Glutamatergic neuron (in vitro differentiated cells): Measurements from ENCODE around the gene HYI. TPM values are rescaled to one million over a fixed set of nuclear protein-coding genes. Genes with fewer than 3 reads are reported as not detected.
"Not testable (repeated sequence)": the region's sequence is repeated elsewhere in the genome, so short reads cannot be mapped to it uniquely, and the experiment has no call there.

Experiments used
- DNase-seq: peaks from one replicate; pipeline ENCODE4 v3.0.0; 2022
- H3K27ac Mint-ChIP-seq: one replicate; pipeline ENCODE4 v1.8.0; 2020; ENCODE audit warnings: mild to moderate bottlenecking, mixed read lengths, inconsistent platforms; ENCODE audit not compliant: unreplicated experiment
- H3K27me3 Mint-ChIP-seq: one replicate; pipeline ENCODE4 v1.8.0; 2020; ENCODE audit warnings: mild to moderate bottlenecking, moderate library complexity, mixed read lengths, inconsistent platforms; ENCODE audit not compliant: unreplicated experiment
- H3K36me3 Mint-ChIP-seq: one replicate; pipeline ENCODE4 v1.8.0; 2020; ENCODE audit warnings: mild to moderate bottlenecking, mixed read lengths, inconsistent platforms; ENCODE audit not compliant: unreplicated experiment
- H3K4me1 Mint-ChIP-seq: one replicate; pipeline ENCODE4 v1.8.0; 2020; ENCODE audit warnings: mild to moderate bottlenecking, low read depth, mixed read lengths, inconsistent platforms; ENCODE audit not compliant: unreplicated experiment
- H3K4me3 Mint-ChIP-seq: one replicate; pipeline ENCODE4 v1.8.0; 2020; ENCODE audit warnings: mild to moderate bottlenecking, mixed read lengths, inconsistent platforms; ENCODE audit not compliant: unreplicated experiment
- H3K9me3 Mint-ChIP-seq: one replicate; pipeline ENCODE4 v1.8.0; 2020; ENCODE audit warnings: mild to moderate bottlenecking, moderate library complexity, mixed read lengths, inconsistent platforms; ENCODE audit not compliant: unreplicated experiment
- CTCF ChIP-seq: fragments of 200-600 bp; sonication (generic); IDR thresholded peaks from one replicate; pipeline ENCODE4 v1.5.0; 2021; ENCODE audit not compliant: partially characterized antibody, unreplicated experiment
- total RNA-seq: library from RNA; stranded (reverse); fragmentation: NEBNext Ultra II Directional; extraction: Animal tissue kit (Norgen Biotek cat#: 25700); gene quantifications from one replicate; pipeline ENCODE4 v1.2.1, GENCODE V29; 2021; ENCODE audit not compliant: unreplicated experiment

The HYI gene
- total RNA-seq, 1 donor from 2014 or later = 18.7 TPM

GRCh38 chr1:43481491-43481890, 27.8 kb upstream of the HYI start:
- DNase-seq = no peak
- TF ChIP-seq CTCF = no peak
- no peak overlapping the region for H3K4me3 Mint-ChIP-seq
- H3K9me3 Mint-ChIP-seq = peaks cover 3% of the 10 kb centered on the region
- H3K27ac Mint-ChIP-seq = no peak overlapping the region
- peaks cover 3% of the 10 kb centered on the region for H3K4me1 Mint-ChIP-seq
- peaks cover 4% of the 10 kb centered on the region for H3K36me3 Mint-ChIP-seq
- peaks cover 1% of the 10 kb centered on the region for H3K27me3 Mint-ChIP-seq

DNA sequence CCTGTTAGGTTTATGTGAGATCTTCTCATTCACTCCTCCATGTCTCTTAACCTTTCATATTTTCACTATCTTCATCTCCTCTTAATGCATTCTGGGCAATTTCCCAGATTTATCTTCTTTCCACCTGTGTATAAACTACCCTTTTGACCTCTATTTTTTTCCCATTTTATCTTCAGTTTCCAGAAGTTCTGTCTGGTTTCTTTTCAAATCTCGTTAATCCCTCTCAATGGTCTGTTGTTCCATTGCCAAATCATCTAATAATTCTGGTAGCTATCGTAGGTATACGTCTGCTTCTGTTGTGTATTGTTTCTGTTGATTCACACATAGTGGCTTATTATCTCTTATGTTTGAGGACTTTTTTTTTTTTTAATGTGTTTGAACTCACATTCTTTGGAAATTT, 25.7 kb upstream of the HYI start:
- peaks cover 3% of the 10 kb centered on the region for H3K4me1 Mint-ChIP-seq
- H3K9me3 Mint-ChIP-seq = peaks cover 3% of the 10 kb centered on the region
- H3K27ac Mint-ChIP-seq = no peak overlapping the region
- H3K27me3 Mint-ChIP-seq = peaks cover 1% of the 10 kb centered on the region
- DNase-seq = no peak
- TF ChIP-seq CTCF = no peak
- peaks cover 4% of the 10 kb centered on the region for H3K36me3 Mint-ChIP-seq
- no peak overlapping the region for H3K4me3 Mint-ChIP-seq

- TF ChIP-seq CTCF = no peak
- Mint-ChIP-seq H3K27me3 (peaks cover 1% of the 10 kb centered on the region), H3K9me3 (no peaks in the 10 kb centered on the region), H3K27ac (no peak overlapping the region), H3K36me3 (no peaks in the 10 kb centered on the region), H3K4me3 (no peak overlapping the region), H3K4me1 (peaks cover 3% of the 10 kb centered on the region)
- no peak for DNase-seq
Observed at GRCh38 chr1:43477716-43478115, 24.0 kb upstream of the HYI start.

GRCh38 chr1:43475611-43476401, 22.1 kb upstream of the HYI start:
- not testable (repeated sequence) for H3K27me3 Mint-ChIP-seq, H3K4me1 Mint-ChIP-seq, H3K27ac Mint-ChIP-seq, H3K4me3 Mint-ChIP-seq, H3K36me3 Mint-ChIP-seq, H3K9me3 Mint-ChIP-seq, DNase-seq

GRCh38 chr1:43473463-43473862, 19.7 kb upstream of the HYI start:
- Mint-ChIP-seq H3K4me1 (no peaks in the 10 kb centered on the region), H3K9me3 (no peaks in the 10 kb centered on the region), H3K27me3 (no peaks in the 10 kb centered on the region), H3K4me3 (no peak overlapping the region), H3K27ac (no peak overlapping the region), H3K36me3 (no peaks in the 10 kb centered on the region)
- no peak for DNase-seq
- no peak for TF ChIP-seq CTCF

GRCh38 chr1:43472463-43473151, 18.9 kb upstream of the HYI start:
- H3K27me3 Mint-ChIP-seq, H3K27ac Mint-ChIP-seq, H3K4me3 Mint-ChIP-seq, H3K4me1 Mint-ChIP-seq, DNase-seq, H3K9me3 Mint-ChIP-seq, H3K36me3 Mint-ChIP-seq: not testable (repeated sequence)
